ENCODE measurements around the gene CST9L.

DNA sequence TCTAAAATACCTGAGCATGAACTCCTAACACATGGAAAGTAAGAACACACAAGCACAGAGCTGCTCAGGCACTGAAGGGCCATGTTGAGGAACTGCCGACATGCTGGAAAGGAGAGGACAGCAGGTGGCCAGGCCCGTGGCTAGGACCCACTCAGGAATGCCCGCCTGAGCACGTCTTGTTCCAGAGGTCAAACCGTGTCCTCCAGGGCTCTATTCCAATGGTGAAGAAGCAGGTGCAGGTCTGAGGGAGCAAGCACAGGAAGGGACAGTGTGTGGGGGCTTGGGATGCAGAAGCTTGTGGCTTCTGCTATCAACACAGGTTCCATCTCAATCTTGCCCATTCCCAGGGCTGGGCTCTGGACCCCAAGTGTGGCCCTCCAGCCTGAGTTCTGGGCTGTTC lies 20.7 kb downstream of the CST9L start:
- no peak for TF ChIP-seq POLR2A (IDR thresholded peaks at IDR 0.05; ENCODE audit: extremely low read depth, insufficient read length)
- TF ChIP-seq, protein P1, sequence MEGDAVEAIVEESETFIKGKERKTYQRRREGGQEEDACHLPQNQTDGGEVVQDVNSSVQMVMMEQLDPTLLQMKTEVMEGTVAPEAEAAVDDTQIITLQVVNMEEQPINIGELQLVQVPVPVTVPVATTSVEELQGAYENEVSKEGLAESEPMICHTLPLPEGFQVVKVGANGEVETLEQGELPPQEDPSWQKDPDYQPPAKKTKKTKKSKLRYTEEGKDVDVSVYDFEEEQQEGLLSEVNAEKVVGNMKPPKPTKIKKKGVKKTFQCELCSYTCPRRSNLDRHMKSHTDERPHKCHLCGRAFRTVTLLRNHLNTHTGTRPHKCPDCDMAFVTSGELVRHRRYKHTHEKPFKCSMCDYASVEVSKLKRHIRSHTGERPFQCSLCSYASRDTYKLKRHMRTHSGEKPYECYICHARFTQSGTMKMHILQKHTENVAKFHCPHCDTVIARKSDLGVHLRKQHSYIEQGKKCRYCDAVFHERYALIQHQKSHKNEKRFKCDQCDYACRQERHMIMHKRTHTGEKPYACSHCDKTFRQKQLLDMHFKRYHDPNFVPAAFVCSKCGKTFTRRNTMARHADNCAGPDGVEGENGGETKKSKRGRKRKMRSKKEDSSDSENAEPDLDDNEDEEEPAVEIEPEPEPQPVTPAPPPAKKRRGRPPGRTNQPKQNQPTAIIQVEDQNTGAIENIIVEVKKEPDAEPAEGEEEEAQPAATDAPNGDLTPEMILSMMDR (IDR thresholded peaks at IDR 0.05; ENCODE audit: low read depth, low read length): no peak
- TF ChIP-seq, protein P2, sequence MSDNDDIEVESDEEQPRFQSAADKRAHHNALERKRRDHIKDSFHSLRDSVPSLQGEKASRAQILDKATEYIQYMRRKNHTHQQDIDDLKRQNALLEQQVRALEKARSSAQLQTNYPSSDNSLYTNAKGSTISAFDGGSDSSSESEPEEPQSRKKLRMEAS (IDR thresholded peaks at IDR 0.05; ENCODE audit: low read depth, low read length): no peak
- no peak for TF ChIP-seq MYC (IDR thresholded peaks at IDR 0.05; ENCODE audit: low read depth, low read length)
